ENCODE data around the gene EHBP1. TPM values are rescaled to one million over a fixed set of nuclear protein-coding genes. Genes with fewer than 3 reads are reported as not detected.

Gene EHBP1
- total RNA-seq, 2 donors from 2014 or later, result 22.4 to 22.9 TPM

GRCh38 chr2:62870966-62871365 is 165.5 kb downstream of the EHBP1 start:
- DNase-seq (ENCODE audit: low spot score), result no peak
- Histone ChIP-seq H3K4me3 (no peak overlapping the region), H3K9me3 (peaks cover 0 to 14% of the 10 kb centered on the region in 2 donors), H3K27ac (no peak overlapping the region), H3K36me3 (peaks cover 12% of the 10 kb centered on the region), H3K27me3 (no peaks in the 10 kb centered on the region), H3K4me1 (no peaks in the 10 kb centered on the region)
- no peak for TF ChIP-seq CTCF (IDR thresholded peaks at IDR 0.05)

- TF ChIP-seq CTCF (IDR thresholded peaks at IDR 0.05), result no peak
These were observed 166.0 kb downstream of the EHBP1 start for GRCh38 chr2:62871506-62871905.

GRCh38 chr2:62873603-62874002 is 168.1 kb downstream of the EHBP1 start:
- Histone ChIP-seq H3K27me3 (no peaks in the 10 kb centered on the region), H3K4me1 (no peaks in the 10 kb centered on the region), H3K4me3 (no peak overlapping the region), H3K36me3 (peaks cover 13% of the 10 kb centered on the region), H3K27ac (no peak overlapping the region), H3K9me3 (peaks cover 0 to 14% of the 10 kb centered on the region in 2 donors)
- no peak for DNase-seq (ENCODE audit: low spot score)
- TF ChIP-seq CTCF (IDR thresholded peaks at IDR 0.05), result no peak

More at GRCh38 chr2:62871506-62871905, 166.0 kb downstream of the EHBP1 start:
- peaks cover 12% of the 10 kb centered on the region for H3K36me3 ChIP-seq
- no peak overlapping the region for H3K4me3 ChIP-seq
- DNase-seq (ENCODE audit: low spot score), result no peak
- H3K4me1 ChIP-seq, result no peaks in the 10 kb centered on the region
- peaks cover 0 to 14% of the 10 kb centered on the region in 2 donors for H3K9me3 ChIP-seq
- H3K27me3 ChIP-seq, result no peaks in the 10 kb centered on the region
- no peak overlapping the region for H3K27ac ChIP-seq

- TF ChIP-seq CTCF (IDR thresholded peaks at IDR 0.05), result no peak
- no peaks in the 10 kb centered on the region for H3K27me3 ChIP-seq
- no peaks in the 10 kb centered on the region for H3K4me1 ChIP-seq
- peaks cover 0 to 14% of the 10 kb centered on the region in 2 donors for H3K9me3 ChIP-seq
- peaks cover 13% of the 10 kb centered on the region for H3K36me3 ChIP-seq
- H3K4me3 ChIP-seq, result no peak overlapping the region
- DNase-seq (ENCODE audit: low spot score), result no peak
- no peak overlapping the region for H3K27ac ChIP-seq
These were observed 169.4 kb downstream of the EHBP1 start for GRCh38 chr2:62874881-62875383.

- Histone ChIP-seq H3K36me3 (peaks cover 10% of the 10 kb centered on the region), H3K27ac (no peak overlapping the region), H3K27me3 (no peaks in the 10 kb centered on the region), H3K4me3 (no peak overlapping the region), H3K9me3 (no peaks in the 10 kb centered on the region), H3K4me1 (no peaks in the 10 kb centered on the region)
- TF ChIP-seq CTCF (IDR thresholded peaks at IDR 0.05), result no peak
- no peak for DNase-seq (ENCODE audit: low spot score)
These were observed 175.8 kb downstream of the EHBP1 start for GRCh38 chr2:62881162-62881795.

GRCh38 chr2:62883629-62884028 is 178.1 kb downstream of the EHBP1 start:
- Histone ChIP-seq H3K4me1 (no peaks in the 10 kb centered on the region), H3K4me3 (no peak overlapping the region), H3K27me3 (no peaks in the 10 kb centered on the region), H3K27ac (no peak overlapping the region), H3K9me3 (no peaks in the 10 kb centered on the region), H3K36me3 (no peaks in the 10 kb centered on the region)
- TF ChIP-seq CTCF (IDR thresholded peaks at IDR 0.05), result no peak
- no peak for DNase-seq (ENCODE audit: low spot score)

Data from right atrium auricular region (tissue), 2 donors.